ENCODE data around the gene STRN3.

STRN3 gene

GRCh38 chr14:31026077-31026449 lies at the start of gene STRN3:
TSS of gene STRN3 (minus strand) at chr14:31026379. CDS start at chr14:31026185, 194 bp downstream.
- H3K27me3 ChIP-seq (ENCODE audit: control insufficient read depth, low read length) = no peaks in the 10 kb centered on the region
- peaks cover 28% of the 10 kb centered on the region for H3K4me1 ChIP-seq (ENCODE audit: control insufficient read depth, low read length)
- H3K9me3 ChIP-seq (ENCODE audit: control insufficient read depth, insufficient read depth, low read length) = no peaks in the 10 kb centered on the region
- peak within 1 kb of the TSS; percentile 87 for H3K4me3 ChIP-seq (ENCODE audit: low read length)
- H3K4me2 ChIP-seq (ENCODE audit: low read length) = peak within 1 kb of the TSS; percentile 88
- H3F3A ChIP-seq (ENCODE audit: control insufficient read depth, insufficient read depth) = no peaks in the 10 kb centered on the region; the same call in 1 of the 2 replicates
- peaks cover 69% of the 10 kb centered on the region for H3K79me2 ChIP-seq (ENCODE audit: control insufficient read depth, low read length)
- 0 out of 2 replicates have a peak, but pooled peaks cover 6% of the 10 kb centered on the region for H4K20me1 ChIP-seq (ENCODE audit: control insufficient read depth, insufficient read depth, low read depth, low read length)
- no peak for TF ChIP-seq EZH2phosphoT487 (IDR thresholded peaks at IDR 0.05; ENCODE audit: borderline replicate concordance, low read length)
- no peak for TF ChIP-seq CTCF (IDR thresholded peaks at IDR 0.05; ENCODE audit: low read depth, low read length, poor library complexity, severe bottlenecking)
- peaks cover 28% of the 10 kb centered on the region for H3K36me3 ChIP-seq (ENCODE audit: control insufficient read depth, low read length)
- peak within 1 kb of the TSS; percentile 71 for H3K27ac ChIP-seq (ENCODE audit: low read depth, low read length)
- H3K9me2 ChIP-seq (replicated peaks; ENCODE audit: control insufficient read depth, low read length) = no peaks in the 10 kb centered on the region

- H3K79me2 ChIP-seq (ENCODE audit: control insufficient read depth, low read length) = no peaks in the 10 kb centered on the region
- H3K9me2 ChIP-seq (replicated peaks; ENCODE audit: control insufficient read depth, low read length) = no peaks in the 10 kb centered on the region
- H3K4me1 ChIP-seq (ENCODE audit: control insufficient read depth, low read length) = peaks cover 10% of the 10 kb centered on the region
- H4K20me1 ChIP-seq (ENCODE audit: control insufficient read depth, insufficient read depth, low read depth, low read length) = no peaks in the 10 kb centered on the region
- TF ChIP-seq EZH2phosphoT487 (IDR thresholded peaks at IDR 0.05; ENCODE audit: borderline replicate concordance, low read length) = no peak
- no peak for TF ChIP-seq CTCF (IDR thresholded peaks at IDR 0.05; ENCODE audit: low read depth, low read length, poor library complexity, severe bottlenecking)
- no peak overlapping the region for H3K4me2 ChIP-seq (ENCODE audit: low read length)
- no peaks in the 10 kb centered on the region for H3K27me3 ChIP-seq (ENCODE audit: control insufficient read depth, low read length)
- no peaks in the 10 kb centered on the region for H3K9me3 ChIP-seq (ENCODE audit: control insufficient read depth, insufficient read depth, low read length)
- no peaks in the 10 kb centered on the region for H3F3A ChIP-seq (ENCODE audit: control insufficient read depth, insufficient read depth)
- H3K27ac ChIP-seq (ENCODE audit: low read depth, low read length) = no peak overlapping the region
- H3K4me3 ChIP-seq (ENCODE audit: low read length) = no peak overlapping the region
- no peaks in the 10 kb centered on the region for H3K36me3 ChIP-seq (ENCODE audit: control insufficient read depth, low read length)
Measured at GRCh38 chr14:31075144-31075543, 49.0 kb upstream of the STRN3 start.

GRCh38 chr14:31071151-31071550 lies 45.0 kb upstream of the STRN3 start:
- Histone ChIP-seq H4K20me1 (ENCODE audit: control insufficient read depth, insufficient read depth, low read depth, low read length) (no peaks in the 10 kb centered on the region), H3K4me1 (ENCODE audit: control insufficient read depth, low read length) (no peaks in the 10 kb centered on the region), H3K27me3 (ENCODE audit: control insufficient read depth, low read length) (no peaks in the 10 kb centered on the region), H3K4me3 (ENCODE audit: low read length) (no peak overlapping the region), H3K4me2 (ENCODE audit: low read length) (no peak overlapping the region), H3K27ac (ENCODE audit: low read depth, low read length) (no peak overlapping the region), H3K36me3 (ENCODE audit: control insufficient read depth, low read length) (no peaks in the 10 kb centered on the region), H3K9me3 (ENCODE audit: control insufficient read depth, insufficient read depth, low read length) (no peaks in the 10 kb centered on the region), H3K79me2 (ENCODE audit: control insufficient read depth, low read length) (no peaks in the 10 kb centered on the region), H3F3A (ENCODE audit: control insufficient read depth, insufficient read depth) (no peaks in the 10 kb centered on the region), H3K9me2 (replicated peaks; ENCODE audit: control insufficient read depth, low read length) (no peaks in the 10 kb centered on the region)
- TF ChIP-seq CTCF (IDR thresholded peaks at IDR 0.05; ENCODE audit: low read depth, low read length, poor library complexity, severe bottlenecking) (no peak), EZH2phosphoT487 (IDR thresholded peaks at IDR 0.05; ENCODE audit: borderline replicate concordance, low read length) (no peak)
